ENCODE data around the gene SCARB1. TPM values are rescaled to one million over a fixed set of nuclear protein-coding genes. Genes with fewer than 3 reads are reported as not detected.

SCARB1 gene
- total and polyA plus RNA-seq, 2 of the 13 experiments (the other 11 are each of a cell fraction or from before 2014, with no cell fraction given): 63.4 to 160 TPM

DNA sequence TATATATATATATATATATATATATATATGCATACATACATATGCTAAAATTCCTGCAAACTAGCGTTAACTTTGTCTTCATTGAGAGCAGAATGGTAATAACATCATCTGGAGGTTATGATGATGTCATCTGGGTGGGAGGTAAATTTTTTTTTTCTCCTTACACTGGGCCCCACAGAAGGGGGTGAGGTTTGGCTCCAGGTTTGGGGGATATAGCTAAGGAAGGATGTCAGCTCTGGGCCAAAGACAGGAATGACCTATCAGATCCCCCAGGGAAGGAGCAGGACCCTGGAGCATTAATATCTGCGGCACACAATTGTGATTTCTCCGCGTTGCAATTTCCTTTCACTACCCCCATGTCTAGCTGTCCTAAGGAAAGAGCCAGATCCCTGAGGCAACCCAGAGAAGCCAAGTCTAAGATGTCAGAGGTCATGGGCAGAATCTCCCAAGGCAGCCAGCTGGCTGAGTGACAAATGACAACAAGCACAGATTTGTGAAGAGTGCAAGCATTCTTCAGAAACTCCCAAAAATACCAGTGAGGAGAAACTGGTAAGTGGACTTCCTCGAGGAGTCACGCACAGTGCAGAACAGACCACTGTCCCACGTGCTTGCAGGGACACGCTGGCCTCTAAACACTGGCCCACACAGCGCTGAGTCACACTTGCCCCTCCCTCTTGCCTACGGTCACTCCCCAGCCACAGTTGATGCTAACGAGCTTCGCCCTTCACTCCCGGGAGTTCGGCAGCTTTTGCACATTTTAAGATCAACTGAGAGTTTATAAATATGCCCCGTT, 40.8 kb upstream of the SCARB1 start (continued):
- TF ChIP-seq, protein P1, sequence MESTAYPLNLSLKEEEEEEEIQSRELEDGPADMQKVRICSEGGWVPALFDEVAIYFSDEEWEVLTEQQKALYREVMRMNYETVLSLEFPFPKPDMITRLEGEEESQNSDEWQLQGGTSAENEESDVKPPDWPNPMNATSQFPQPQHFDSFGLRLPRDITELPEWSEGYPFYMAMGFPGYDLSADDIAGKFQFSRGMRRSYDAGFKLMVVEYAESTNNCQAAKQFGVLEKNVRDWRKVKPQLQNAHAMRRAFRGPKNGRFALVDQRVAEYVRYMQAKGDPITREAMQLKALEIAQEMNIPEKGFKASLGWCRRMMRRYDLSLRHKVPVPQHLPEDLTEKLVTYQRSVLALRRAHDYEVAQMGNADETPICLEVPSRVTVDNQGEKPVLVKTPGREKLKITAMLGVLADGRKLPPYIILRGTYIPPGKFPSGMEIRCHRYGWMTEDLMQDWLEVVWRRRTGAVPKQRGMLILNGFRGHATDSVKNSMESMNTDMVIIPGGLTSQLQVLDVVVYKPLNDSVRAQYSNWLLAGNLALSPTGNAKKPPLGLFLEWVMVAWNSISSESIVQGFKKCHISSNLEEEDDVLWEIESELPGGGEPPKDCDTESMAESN (CRISPR knock-in tag; conservative IDR thresholded peaks at IDR 0.05): 0 out of 2 replicates have a peak, but pooled peaks have one; percentile 27
- TF ChIP-seq HHEX (CRISPR knock-in tag; IDR thresholded peaks at IDR 0.05) (no peak), FOXA3 (CRISPR knock-in tag; IDR thresholded peaks at IDR 0.05) (peak; percentile 70), KDM5A (IDR thresholded peaks at IDR 0.05; ENCODE audit: borderline replicate concordance, low read length) (no peak), ZNF878 (CRISPR knock-in tag; IDR thresholded peaks at IDR 0.05) (peak; percentile 81; the same call in 1 of the 2 replicates), SNAPC5 (CRISPR knock-in tag; IDR thresholded peaks at IDR 0.05; ENCODE audit: borderline replicate concordance) (no peak), ZNF747 (CRISPR knock-in tag; IDR thresholded peaks at IDR 0.05; ENCODE audit: borderline replicate concordance) (0 out of 2 replicates have a peak, but pooled peaks have one; percentile 26), SATB2 (CRISPR knock-in tag; IDR thresholded peaks at IDR 0.05) (no peak), NFIC (IDR thresholded peaks at IDR 0.05; ENCODE audit: low read length) (no peak), NFKB2 (CRISPR knock-in tag; IDR thresholded peaks at IDR 0.05; ENCODE audit: borderline replicate concordance) (peak; percentile 90; the same call in 1 of the 2 replicates), ZNF180 (CRISPR knock-in tag; IDR thresholded peaks at IDR 0.05; ENCODE audit: borderline replicate concordance, low read depth) (no peak), SMAD9 (CRISPR knock-in tag; IDR thresholded peaks at IDR 0.05) (no peak), ZNF670 (CRISPR knock-in tag; IDR thresholded peaks at IDR 0.05; ENCODE audit: borderline replicate concordance) (peak; percentile 32; the same call in 1 of the 2 replicates), ZNF343 (CRISPR knock-in tag; IDR thresholded peaks at IDR 0.05) (no peak), ZSCAN31 (CRISPR knock-in tag; IDR thresholded peaks at IDR 0.05; ENCODE audit: low read depth) (peak; percentile 69; the same call in 1 of the 2 replicates), ZNF746 (CRISPR knock-in tag; IDR thresholded peaks at IDR 0.05) (no peak), ZNF703 (CRISPR knock-in tag; IDR thresholded peaks at IDR 0.05; ENCODE audit: borderline replicate concordance) (no peak), HOXA9 (CRISPR knock-in tag; IDR thresholded peaks at IDR 0.05; ENCODE audit: borderline replicate concordance) (no peak), ZFY (CRISPR knock-in tag; IDR thresholded peaks at IDR 0.05) (peak; percentile 63)
- TF ChIP-seq, protein P2, sequence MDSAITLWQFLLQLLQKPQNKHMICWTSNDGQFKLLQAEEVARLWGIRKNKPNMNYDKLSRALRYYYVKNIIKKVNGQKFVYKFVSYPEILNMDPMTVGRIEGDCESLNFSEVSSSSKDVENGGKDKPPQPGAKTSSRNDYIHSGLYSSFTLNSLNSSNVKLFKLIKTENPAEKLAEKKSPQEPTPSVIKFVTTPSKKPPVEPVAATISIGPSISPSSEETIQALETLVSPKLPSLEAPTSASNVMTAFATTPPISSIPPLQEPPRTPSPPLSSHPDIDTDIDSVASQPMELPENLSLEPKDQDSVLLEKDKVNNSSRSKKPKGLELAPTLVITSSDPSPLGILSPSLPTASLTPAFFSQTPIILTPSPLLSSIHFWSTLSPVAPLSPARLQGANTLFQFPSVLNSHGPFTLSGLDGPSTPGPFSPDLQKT (CRISPR knock-in tag; IDR thresholded peaks at IDR 0.05; ENCODE audit: borderline replicate concordance): no peak
- TF ChIP-seq, protein P3, sequence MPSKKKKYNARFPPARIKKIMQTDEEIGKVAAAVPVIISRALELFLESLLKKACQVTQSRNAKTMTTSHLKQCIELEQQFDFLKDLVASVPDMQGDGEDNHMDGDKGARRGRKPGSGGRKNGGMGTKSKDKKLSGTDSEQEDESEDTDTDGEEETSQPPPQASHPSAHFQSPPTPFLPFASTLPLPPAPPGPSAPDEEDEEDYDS (CRISPR knock-in tag; IDR thresholded peaks at IDR 0.05): peak; percentile 54; the same call in 1 of the 2 replicates
- TF ChIP-seq, protein P4, sequence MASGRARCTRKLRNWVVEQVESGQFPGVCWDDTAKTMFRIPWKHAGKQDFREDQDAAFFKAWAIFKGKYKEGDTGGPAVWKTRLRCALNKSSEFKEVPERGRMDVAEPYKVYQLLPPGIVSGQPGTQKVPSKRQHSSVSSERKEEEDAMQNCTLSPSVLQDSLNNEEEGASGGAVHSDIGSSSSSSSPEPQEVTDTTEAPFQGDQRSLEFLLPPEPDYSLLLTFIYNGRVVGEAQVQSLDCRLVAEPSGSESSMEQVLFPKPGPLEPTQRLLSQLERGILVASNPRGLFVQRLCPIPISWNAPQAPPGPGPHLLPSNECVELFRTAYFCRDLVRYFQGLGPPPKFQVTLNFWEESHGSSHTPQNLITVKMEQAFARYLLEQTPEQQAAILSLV (CRISPR knock-in tag; IDR thresholded peaks at IDR 0.05; ENCODE audit: borderline replicate concordance): peak; percentile 74
- TF ChIP-seq, protein P5, sequence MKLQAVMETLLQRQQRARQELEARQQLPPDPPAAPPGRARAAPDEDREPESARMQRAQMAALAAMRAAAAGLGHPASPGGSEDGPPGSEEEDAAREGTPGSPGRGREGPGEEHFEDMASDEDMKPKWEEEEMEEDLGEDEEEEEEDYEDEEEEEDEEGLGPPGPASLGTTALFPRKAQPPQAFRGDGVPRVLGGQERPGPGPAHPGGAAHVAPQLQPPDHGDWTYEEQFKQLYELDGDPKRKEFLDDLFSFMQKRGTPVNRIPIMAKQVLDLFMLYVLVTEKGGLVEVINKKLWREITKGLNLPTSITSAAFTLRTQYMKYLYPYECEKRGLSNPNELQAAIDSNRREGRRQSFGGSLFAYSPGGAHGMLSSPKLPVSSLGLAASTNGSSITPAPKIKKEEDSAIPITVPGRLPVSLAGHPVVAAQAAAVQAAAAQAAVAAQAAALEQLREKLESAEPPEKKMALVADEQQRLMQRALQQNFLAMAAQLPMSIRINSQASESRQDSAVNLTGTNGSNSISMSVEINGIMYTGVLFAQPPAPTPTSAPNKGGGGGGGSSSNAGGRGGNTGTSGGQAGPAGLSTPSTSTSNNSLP (IDR thresholded peaks at IDR 0.05; ENCODE audit: low read depth, low read length): no peak
